SK-N-MC (cell line): Measurements from ENCODE around the gene RALY.

Source experiments
- DNase-seq: peaks from one replicate; pipeline ENCODE4 v3.0.0-alpha.2; 2011; ENCODE audit warnings: low read depth, low spot score
- H3K27ac ChIP-seq: fragments of 200-600 bp; sonication (generic); 2 replicates; pipeline ENCODE4 v1.5.1; 2016; ENCODE audit warnings: mixed run types
- H3K36me3 ChIP-seq: fragments of 200-600 bp; sonication (generic); 2 replicates; pipeline ENCODE4 v1.6.1; 2017; ENCODE audit warnings: antibody characterized with exemption, low read length, mixed read lengths; ENCODE audit not compliant: insufficient read depth
- H3K4me3 ChIP-seq: fragments of 200-600 bp; sonication (generic); 2 replicates; pipeline ENCODE4 v1.5.1; 2016
- H3K9ac ChIP-seq: fragments of 200-600 bp; sonication (generic); 2 replicates; pipeline ENCODE4 v1.8.0; 2017; ENCODE audit warnings: mixed run types, mixed read lengths; ENCODE audit not compliant: insufficient read length
- H3K9me3 ChIP-seq: fragments of 200-600 bp; sonication (generic); 2 replicates; pipeline ENCODE4 v1.6.1; 2017; ENCODE audit warnings: low read depth, mild to moderate bottlenecking, antibody characterized with exemption, low read length, moderate library complexity, mixed read lengths
- EZH2 ChIP-seq: fragments of 200-600 bp; sonication (generic); IDR thresholded peaks from one replicate; pipeline ENCODE4 v1.6.1; 2017; ENCODE audit warnings: antibody characterized with exemption
- FOXP2 ChIP-seq: optimal IDR thresholded peaks from 2 replicates; pipeline ENCODE3; 2011; ENCODE audit warnings: mild to moderate bottlenecking, moderate library complexity; ENCODE audit not compliant: insufficient read depth; ENCODE audit errors: extremely low read length, control extremely low read depth
- POLR2AphosphoS5 ChIP-seq: IDR thresholded peaks from 2 replicates; pipeline ENCODE4 v1.6.1; 2012; ENCODE audit warnings: mild to moderate bottlenecking, low read depth, low read length, borderline replicate concordance

The RALY gene

DNA sequence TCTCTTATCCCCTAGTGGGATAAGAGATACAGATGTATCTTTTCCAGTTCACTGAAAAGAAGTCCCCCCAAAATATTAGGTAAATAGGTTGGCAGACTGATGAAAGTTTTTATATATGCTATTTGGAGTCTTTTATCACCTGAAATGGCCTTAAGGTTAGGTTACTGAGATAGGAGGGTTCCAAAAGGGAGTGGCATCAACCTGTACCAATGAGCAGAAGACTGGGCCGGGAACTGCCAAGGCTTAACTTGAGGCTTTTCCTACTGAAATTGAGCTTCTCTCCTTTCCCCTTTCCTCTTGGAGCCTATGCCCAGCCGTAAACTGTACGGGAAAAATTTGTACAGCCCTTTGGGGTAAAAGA, 76.3 kb downstream of the RALY start:
- TF ChIP-seq FOXP2 (no peak), POLR2AphosphoS5 (no peak), EZH2 (no peak)

DNA sequence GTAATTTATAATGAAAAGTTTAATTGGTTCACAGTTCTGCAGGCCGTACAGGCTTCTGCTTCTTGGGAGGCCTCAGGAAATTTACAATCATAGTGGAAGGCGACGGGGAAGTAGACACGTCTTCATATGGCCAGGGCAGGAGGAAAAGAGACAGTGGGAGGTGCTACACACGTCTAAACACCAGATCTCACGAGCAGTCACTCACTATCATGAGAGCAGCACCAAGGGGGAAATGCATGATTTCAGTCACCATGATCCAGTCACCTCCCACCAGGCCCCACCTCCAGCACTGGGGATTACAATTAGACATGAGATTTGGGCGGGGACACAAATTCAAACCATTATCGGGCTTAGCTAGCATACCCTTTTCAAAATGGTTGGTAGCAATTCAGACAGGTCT, 77.1 kb downstream of the RALY start:
- DNase-seq, result no peak
- Histone ChIP-seq H3K9me3 (no peaks in the 10 kb centered on the region), H3K27ac (no peak overlapping the region), H3K4me3 (no peak overlapping the region), H3K9ac (no peak overlapping the region), H3K36me3 (peaks cover 7% of the 10 kb centered on the region; the same call in 1 of the 2 replicates)
- no peak for TF ChIP-seq EZH2
- TF ChIP-seq FOXP2, result no peak
- TF ChIP-seq POLR2AphosphoS5, result no peak

More for the DNA sequence above, 76.3 kb downstream of the RALY start:
- H3K9ac ChIP-seq, result no peak overlapping the region
- H3K36me3 ChIP-seq, result peaks cover 8% of the 10 kb centered on the region; the same call in 1 of the 2 replicates
- no peaks in the 10 kb centered on the region for H3K9me3 ChIP-seq
- DNase-seq, result no peak
- H3K27ac ChIP-seq, result no peak overlapping the region
- H3K4me3 ChIP-seq, result no peak overlapping the region

DNA sequence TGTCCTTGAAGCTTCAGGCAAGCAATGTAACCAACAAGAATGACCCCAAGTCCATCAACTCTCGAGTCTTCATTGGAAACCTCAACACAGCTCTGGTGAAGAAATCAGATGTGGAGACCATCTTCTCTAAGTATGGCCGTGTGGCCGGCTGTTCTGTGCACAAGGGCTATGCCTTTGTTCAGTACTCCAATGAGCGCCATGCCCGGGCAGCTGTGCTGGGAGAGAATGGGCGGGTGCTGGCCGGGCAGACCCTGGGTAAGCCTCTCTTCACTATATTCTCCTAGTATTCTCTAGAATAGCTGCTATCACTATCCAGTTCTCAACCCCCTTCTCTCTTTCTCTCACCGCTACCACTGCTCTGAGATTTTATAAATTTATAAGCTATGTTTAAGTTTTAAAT, 78.4 kb downstream of the RALY start:
- no peak overlapping the region for H3K4me3 ChIP-seq
- H3K27ac ChIP-seq, result no peak overlapping the region
- H3K9ac ChIP-seq, result no peak overlapping the region
- H3K9me3 ChIP-seq, result no peaks in the 10 kb centered on the region
- DNase-seq, result no peak
- TF ChIP-seq POLR2AphosphoS5, result no peak
- no peak for TF ChIP-seq EZH2
- no peak for TF ChIP-seq FOXP2
- peaks cover 7% of the 10 kb centered on the region; the same call in 1 of the 2 replicates for H3K36me3 ChIP-seq

DNA sequence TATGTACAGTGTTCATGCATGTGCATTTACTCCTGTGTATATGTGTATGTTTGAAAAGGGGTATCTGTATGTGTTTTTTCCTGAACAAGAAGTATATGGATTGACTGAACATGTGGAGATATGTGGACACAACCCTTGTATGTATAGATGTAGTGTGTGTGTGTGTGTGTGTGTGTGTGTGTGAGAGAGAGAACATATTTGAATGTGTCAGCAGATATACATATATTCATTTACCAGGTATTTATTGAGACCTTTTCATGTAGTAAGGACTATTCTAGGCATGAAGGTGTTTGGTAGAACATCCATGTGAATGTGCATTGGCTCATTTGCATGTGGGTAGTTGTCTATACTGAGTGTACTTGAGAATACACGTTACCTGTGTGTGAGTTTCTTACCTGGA, 79.1 kb downstream of the RALY start:
- H3K9ac ChIP-seq, result no peak overlapping the region
- H3K9me3 ChIP-seq, result no peaks in the 10 kb centered on the region
- no peak for DNase-seq
- no peak for TF ChIP-seq FOXP2
- no peak for TF ChIP-seq POLR2AphosphoS5
- TF ChIP-seq EZH2, result no peak
- peaks cover 7% of the 10 kb centered on the region; the same call in 1 of the 2 replicates for H3K36me3 ChIP-seq
- no peak overlapping the region for H3K27ac ChIP-seq
- no peak overlapping the region for H3K4me3 ChIP-seq

DNA sequence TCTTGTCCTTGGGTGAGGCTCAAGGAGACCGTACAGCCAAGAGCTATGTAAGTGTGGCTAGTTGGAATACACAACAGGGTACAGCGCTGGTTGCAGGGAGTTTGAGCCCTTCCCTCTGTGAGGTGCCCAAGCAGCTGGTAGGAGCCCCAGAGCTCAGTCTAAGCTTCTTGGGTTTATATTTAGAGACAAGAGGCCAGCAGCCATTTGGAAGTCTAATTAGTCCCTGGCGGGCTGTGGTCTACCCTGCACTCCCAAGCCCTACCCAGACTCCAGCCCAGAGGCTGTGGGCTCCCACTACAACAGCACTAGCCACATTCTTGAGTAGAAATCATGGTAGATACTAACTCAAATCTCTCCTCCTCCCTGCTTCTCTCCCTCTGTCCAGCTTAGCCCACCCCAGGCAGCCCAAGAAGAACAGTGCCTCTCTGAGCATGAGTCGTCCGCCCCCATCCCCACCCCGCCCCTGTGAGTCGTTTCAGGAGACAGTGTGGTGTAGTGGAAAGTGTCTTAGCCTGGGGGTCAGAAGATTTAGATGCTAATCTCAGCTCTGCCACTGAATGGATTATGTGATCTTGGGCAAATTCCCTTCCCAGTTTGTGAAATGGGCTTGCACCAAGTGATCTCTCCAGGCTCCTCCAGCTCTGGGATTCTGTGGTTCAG, 80.5 kb downstream of the RALY start:
- no peak overlapping the region for H3K27ac ChIP-seq
- TF ChIP-seq FOXP2 (no peak), POLR2AphosphoS5 (no peak), EZH2 (no peak)
- no peak for DNase-seq
- H3K4me3 ChIP-seq, result no peak overlapping the region
- H3K36me3 ChIP-seq, result peaks cover 7% of the 10 kb centered on the region; the same call in 1 of the 2 replicates
- no peaks in the 10 kb centered on the region for H3K9me3 ChIP-seq
- H3K9ac ChIP-seq, result no peak overlapping the region

DNA sequence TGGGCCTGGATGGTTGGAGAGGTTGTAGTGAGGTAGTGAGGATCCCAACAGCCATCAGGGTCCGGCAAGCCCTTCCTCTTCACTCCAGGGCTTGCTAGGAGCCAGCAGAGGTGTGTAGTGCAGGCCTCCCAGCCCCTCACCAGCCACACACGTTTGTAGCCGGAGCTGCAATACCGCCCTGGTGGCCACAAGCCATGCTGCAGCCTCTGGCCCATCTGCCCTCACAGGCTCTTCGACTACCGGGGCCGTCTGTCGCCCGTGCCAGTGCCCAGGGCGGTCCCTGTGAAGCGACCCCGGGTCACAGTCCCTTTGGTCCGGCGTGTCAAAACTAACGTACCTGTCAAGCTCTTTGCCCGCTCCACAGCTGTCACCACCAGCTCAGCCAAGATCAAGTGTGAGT, 81.9 kb downstream of the RALY start:
- no peaks in the 10 kb centered on the region for H3K9me3 ChIP-seq
- H3K9ac ChIP-seq, result no peak overlapping the region
- no peak for DNase-seq
- no peak overlapping the region for H3K27ac ChIP-seq
- peaks cover 7% of the 10 kb centered on the region; the same call in 1 of the 2 replicates for H3K36me3 ChIP-seq
- no peak overlapping the region for H3K4me3 ChIP-seq
- no peak for TF ChIP-seq FOXP2
- TF ChIP-seq EZH2, result no peak
- no peak for TF ChIP-seq POLR2AphosphoS5

DNA sequence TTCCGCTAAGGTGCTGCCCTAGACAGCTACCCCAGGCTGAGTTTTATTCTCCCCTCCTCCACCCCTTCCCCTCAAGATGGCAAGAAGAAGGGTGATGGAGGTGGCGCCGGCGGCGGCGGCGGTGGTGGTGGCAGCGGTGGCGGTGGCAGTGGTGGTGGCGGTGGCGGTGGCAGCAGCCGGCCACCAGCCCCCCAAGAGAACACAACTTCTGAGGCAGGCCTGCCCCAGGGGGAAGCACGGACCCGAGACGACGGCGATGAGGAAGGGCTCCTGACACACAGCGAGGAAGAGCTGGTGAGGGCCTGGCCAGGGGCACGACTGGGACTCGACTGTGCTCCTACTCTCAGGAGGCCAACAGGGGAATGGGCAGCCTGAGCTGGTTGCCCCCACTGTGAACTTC, 83.2 kb downstream of the RALY start:
- Histone ChIP-seq H3K27ac (no peak overlapping the region), H3K9ac (no peak overlapping the region), H3K36me3 (peaks cover 5% of the 10 kb centered on the region; the same call in 1 of the 2 replicates), H3K4me3 (no peak overlapping the region), H3K9me3 (no peaks in the 10 kb centered on the region)
- no peak for DNase-seq
- no peak for TF ChIP-seq POLR2AphosphoS5
- no peak for TF ChIP-seq FOXP2
- TF ChIP-seq EZH2, result no peak

DNA sequence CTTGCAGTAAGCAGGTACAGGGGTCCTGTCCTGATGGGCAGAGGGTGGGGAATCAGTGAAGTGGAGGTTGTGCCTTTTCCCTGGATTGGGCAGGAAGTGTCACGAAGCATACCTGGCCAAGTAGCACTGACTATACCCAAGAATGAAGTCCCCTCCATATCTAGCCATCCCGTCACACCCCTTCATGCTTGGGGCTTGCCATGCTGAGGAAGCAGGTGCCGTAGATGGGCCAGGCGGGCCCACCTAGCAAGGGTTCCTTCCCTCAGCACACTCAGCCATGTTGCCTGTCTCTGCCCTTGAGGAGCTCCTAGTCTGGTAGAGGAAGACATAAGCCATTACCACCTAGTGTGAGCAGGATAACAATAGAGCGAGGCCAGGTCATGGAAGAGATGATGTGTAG, 84.8 kb downstream of the RALY start:
- Histone ChIP-seq H3K27ac (no peak overlapping the region), H3K36me3 (peaks cover 7% of the 10 kb centered on the region), H3K4me3 (no peak overlapping the region), H3K9me3 (no peaks in the 10 kb centered on the region), H3K9ac (no peak overlapping the region)
- DNase-seq, result no peak
- TF ChIP-seq FOXP2 (no peak), EZH2 (no peak), POLR2AphosphoS5 (no peak)

DNA sequence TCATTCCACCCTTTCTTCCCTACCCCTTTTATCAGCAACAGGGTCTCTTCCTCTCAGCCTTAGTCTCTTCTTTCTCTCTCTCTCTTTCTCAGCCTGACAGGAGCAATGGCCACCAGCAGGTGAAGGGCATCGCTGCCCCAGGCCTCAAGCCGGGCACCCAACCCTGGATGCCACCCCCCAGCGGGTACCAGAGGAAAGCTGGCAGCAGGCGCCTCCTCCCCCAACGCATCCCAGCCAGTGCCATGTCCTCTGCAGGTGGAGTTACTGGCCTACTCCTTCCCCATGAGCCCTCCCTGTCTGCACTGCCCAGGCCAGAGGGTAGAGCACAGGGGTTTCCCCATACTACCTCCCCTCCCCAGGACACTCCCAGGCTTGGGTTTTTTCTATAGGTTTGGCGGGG, 86.1 kb downstream of the RALY start:
- TF ChIP-seq EZH2 (no peak), POLR2AphosphoS5 (no peak), FOXP2 (no peak)
- Histone ChIP-seq H3K36me3 (peaks cover 10% of the 10 kb centered on the region), H3K4me3 (no peak overlapping the region), H3K27ac (no peak overlapping the region), H3K9me3 (no peaks in the 10 kb centered on the region), H3K9ac (no peak overlapping the region)
- DNase-seq, result no peak
